Heart left ventricle (tissue), 13 donors: Measurements from ENCODE around the gene EIF4E3.

Source experiments
- CTCF ChIP-seq, 12 donors: fragments of 200-600 bp; sonication (generic) in 4 of 12; IDR thresholded peaks; one replicate each; pipeline versions ENCODE4 v1.5.0 to v1.8.0; 2018 to 2022; ENCODE audit warnings: antibody characterized with exemption in 12 of 12, mild to moderate bottlenecking in 5 of 12
- POLR2A ChIP-seq, 2 donors: fragments of 450-650 bp; IDR thresholded peaks; one replicate each; pipeline ENCODE4 v1.6.1; 2017; ENCODE audit warnings: antibody characterized with exemption in 2 of 2, mild to moderate bottlenecking in 2 of 2, moderate library complexity in 2 of 2
- donor health status: ischemic (EF 13 %, LVEDD 7.1; RV severe dilation, severe dysfunction).
- donor health status: DM: no; HTN: yes; CAD: no.
- donor health status: DM: no; HTN: no; CAD: no.
- donor health status: ischemic (EF 25% LVEDD 6.9; RV normal size, moderate dysfunction).
- donor health status: ischemic (EF 25% LVEDD 5.7; RV mildly dilated, moderate dysfunction).
- donor health status: ischemic (EF 35%, LVEDD 5.7; RV mildly dilated, moderate dysfunction).
- donor health status: nonischemic (EF 11% LVEDD 7.7; RV severe dilation, severe dysfunction).
- donor health status: DM: yes; HTN: yes; CAD: no.
- donor health status: PGD.
- donor health status: ischemic (EF 29% LVEDD 5.4; RV normal size, mild dysfunction).
- donor health status: nonischemic (EF 23%, LVEDD 6.1; RV moderate dilation, normal function).

- TF ChIP-seq CTCF (IDR thresholded peaks at IDR 0.05): no peak
- TF ChIP-seq POLR2A (IDR thresholded peaks at IDR 0.05): no peak
Measured at GRCh38 chr3:71751602-71752001, 26.4 kb upstream of the EIF4E3 start.
